Panc1 (cell line): ENCODE results near the gene PPHLN1. TPM values are rescaled to one million over a fixed set of nuclear protein-coding genes. Genes with fewer than 3 reads are reported as not detected.

ENCODE experiments used
- ATAC-seq: fragments of 200-7000 bp; cut with Tn5 transposase; 2 replicates; pipeline ENCODE4 v1.9.1; 2020; ENCODE audit warnings: mild to moderate bottlenecking, moderate library complexity
- BruUV-seq: library from RNA; stranded (reverse); fragments of 400-500 nt; replicated peaks from 2 replicates; lab custom pipeline; 2021; lab: Mats Ljungman, UMichigan
- CTCF ChIA-PET: fragments of 300-600 bp; sonication (Branson Sonifier 250); formaldehyde crosslinking; loops from one replicate; lab custom pipeline; 2022; ENCODE audit warnings: antibody characterized with exemption; lab: Charles Lee
- POLR2A ChIA-PET: fragments of 300-600 bp; sonication (Branson Sonifier 250); formaldehyde crosslinking; loops from one replicate; lab custom pipeline; 2022; ENCODE audit warnings: antibody characterized with exemption; lab: Charles Lee
- DNase-seq: peaks from one replicate; pipeline ENCODE4 v3.0.0-alpha.2; 2010; ENCODE audit warnings: low read depth, low spot score
- H3K27ac ChIP-seq: 2 replicates; pipeline ENCODE4 v1.5.1; 2011; ENCODE audit warnings: mild to moderate bottlenecking, low read length, inconsistent platforms
- H3K27me3 ChIP-seq: fragments of 200-500 bp; sonication (Bioruptor generic); 2 replicates; pipeline ENCODE4 v1.6.0; 2014; ENCODE audit warnings: low read length, inconsistent platforms; ENCODE audit not compliant: control insufficient read depth, insufficient read depth
- H3K36me3 ChIP-seq: fragments of 200-500 bp; sonication (Bioruptor generic); 2 replicates; pipeline ENCODE4 v1.5.1; 2014; ENCODE audit warnings: inconsistent platforms, mild to moderate bottlenecking, low read length, moderate library complexity; ENCODE audit not compliant: control insufficient read depth, insufficient read depth
- H3K4me1 ChIP-seq: 2 replicates; pipeline ENCODE4 v1.5.1; 2011; ENCODE audit warnings: inconsistent platforms, mild to moderate bottlenecking, low read length, moderate library complexity; ENCODE audit not compliant: control insufficient read depth, insufficient read depth
- H3K4me3 ChIP-seq, 2 experiments: 2 replicates each; pipeline ENCODE4 v1.5.1; 2011 to 2012; ENCODE audit warnings: low read depth in 2 of 2, low read length in 2 of 2, mild to moderate bottlenecking in 2 of 2, inconsistent platforms in 1 of 2, moderate library complexity in 1 of 2
- H3K9me3 ChIP-seq: fragments of 200-500 bp; sonication (Bioruptor generic); 2 replicates; pipeline ENCODE4 v1.5.1; 2014; ENCODE audit warnings: low read depth, mild to moderate bottlenecking, inconsistent platforms, low read length, moderate library complexity; ENCODE audit not compliant: control insufficient read depth, insufficient read depth
- POLR2AphosphoS5 ChIP-seq: IDR thresholded peaks from 2 replicates; pipeline ENCODE4 v1.6.1; 2012; ENCODE audit warnings: mild to moderate bottlenecking, low read depth, low read length, moderate library complexity
- SIN3A ChIP-seq: IDR thresholded peaks from 2 replicates; pipeline ENCODE4 v1.6.1; 2012; ENCODE audit warnings: low read depth, mild to moderate bottlenecking, low read length, moderate library complexity, borderline replicate concordance; ENCODE audit not compliant: insufficient read depth
- TCF7L2 ChIP-seq: IDR thresholded peaks from 2 replicates; pipeline ENCODE4 v1.6.1; 2011; ENCODE audit warnings: mild to moderate bottlenecking, low read depth, low read length, inconsistent platforms
- in situ Hi-C: cut with HindIII; loops from 2 replicates; pipeline ENCODE4 v1.10.0; 2016; ENCODE audit warnings: low sequenced_read_pairs, low pct_unique_long_range_greater_than_20kb
- intact Hi-C: fragments of 100-400 bp; cut with micrococcal nuclease; formaldehyde crosslinking; loops from one replicate; pipeline ENCODE4 v1.10.0; 2022; ENCODE audit not compliant: unreplicated experiment
- microRNA-seq: library from miRNA; unstranded; fragments of <30 nt; microRNA quantifications from one replicate; pipeline ENCODE4 v1.1.0, GENCODE V29; 2020; ENCODE audit not compliant: unreplicated experiment
- total RNA-seq: library from RNA; stranded (reverse); gene quantifications from one replicate; pipeline ENCODE4 v1.2.1, GENCODE V29; 2021; ENCODE audit not compliant: unreplicated experiment
- TF ChIP-seq, protein P1 (sequence below), 2 experiments: IDR thresholded peaks; 2 replicates each; pipeline ENCODE4 v1.6.1; 2011 to 2012; ENCODE audit warnings: low read depth in 2 of 2, control low read depth in 1 of 2, low read length in 1 of 2, mild to moderate bottlenecking in 1 of 2, moderate library complexity in 1 of 2; ENCODE audit not compliant: insufficient read depth in 1 of 2
- TF ChIP-seq, protein P2 (sequence below): fragments of 450-650 bp; IDR thresholded peaks from 2 replicates; pipeline ENCODE4 v1.5.1; 2017; ENCODE audit warnings: mild to moderate bottlenecking

PPHLN1 gene
- total RNA-seq, 1 experiment from 2014 or later, result 56.5 TPM

DNA sequence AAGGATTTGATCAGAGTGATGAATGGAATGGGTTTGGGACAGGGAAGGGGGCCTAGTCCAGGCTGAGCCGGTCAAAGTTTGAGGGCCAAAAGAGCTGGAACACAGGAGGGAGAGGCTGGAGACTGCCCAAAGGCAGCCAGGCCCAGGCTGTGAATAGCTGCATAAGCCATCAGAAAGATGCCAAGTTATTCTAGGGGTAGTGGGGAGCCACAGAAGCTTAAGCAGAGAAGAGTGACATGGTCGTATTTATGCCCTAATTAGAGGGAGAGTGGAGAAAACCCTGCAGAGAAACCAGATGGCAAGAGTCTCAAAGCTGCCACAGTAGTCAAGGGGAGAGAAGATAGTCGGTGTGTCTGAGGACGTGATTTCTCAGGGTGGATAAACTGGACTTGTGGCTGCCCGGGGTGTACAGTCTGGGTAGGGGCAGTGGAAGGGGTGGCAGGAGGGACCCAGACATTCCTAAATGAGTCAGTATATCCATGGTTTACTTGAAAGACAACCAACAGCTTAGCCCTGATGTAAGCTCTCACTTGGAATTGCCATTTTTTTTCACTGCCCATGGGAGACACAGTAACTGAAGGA, 164.4 kb downstream of the PPHLN1 start:
- DNase-seq (no peak), ATAC-seq (no peak)
- in situ Hi-C loops, result no loop called here
- Histone ChIP-seq H3K9me3 (no peaks in the 10 kb centered on the region), H3K36me3 (no peaks in the 10 kb centered on the region), H3K27me3 (peaks cover 5% of the 10 kb centered on the region; the same call in 1 of the 2 replicates), H3K4me1 (no peaks in the 10 kb centered on the region), H3K4me3 (no peak overlapping the region), H3K27ac (no peak overlapping the region)
- CTCF ChIA-PET, result no interaction called here
- BruUV-seq, result no TSS peak
- TF ChIP-seq, protein P1, sequence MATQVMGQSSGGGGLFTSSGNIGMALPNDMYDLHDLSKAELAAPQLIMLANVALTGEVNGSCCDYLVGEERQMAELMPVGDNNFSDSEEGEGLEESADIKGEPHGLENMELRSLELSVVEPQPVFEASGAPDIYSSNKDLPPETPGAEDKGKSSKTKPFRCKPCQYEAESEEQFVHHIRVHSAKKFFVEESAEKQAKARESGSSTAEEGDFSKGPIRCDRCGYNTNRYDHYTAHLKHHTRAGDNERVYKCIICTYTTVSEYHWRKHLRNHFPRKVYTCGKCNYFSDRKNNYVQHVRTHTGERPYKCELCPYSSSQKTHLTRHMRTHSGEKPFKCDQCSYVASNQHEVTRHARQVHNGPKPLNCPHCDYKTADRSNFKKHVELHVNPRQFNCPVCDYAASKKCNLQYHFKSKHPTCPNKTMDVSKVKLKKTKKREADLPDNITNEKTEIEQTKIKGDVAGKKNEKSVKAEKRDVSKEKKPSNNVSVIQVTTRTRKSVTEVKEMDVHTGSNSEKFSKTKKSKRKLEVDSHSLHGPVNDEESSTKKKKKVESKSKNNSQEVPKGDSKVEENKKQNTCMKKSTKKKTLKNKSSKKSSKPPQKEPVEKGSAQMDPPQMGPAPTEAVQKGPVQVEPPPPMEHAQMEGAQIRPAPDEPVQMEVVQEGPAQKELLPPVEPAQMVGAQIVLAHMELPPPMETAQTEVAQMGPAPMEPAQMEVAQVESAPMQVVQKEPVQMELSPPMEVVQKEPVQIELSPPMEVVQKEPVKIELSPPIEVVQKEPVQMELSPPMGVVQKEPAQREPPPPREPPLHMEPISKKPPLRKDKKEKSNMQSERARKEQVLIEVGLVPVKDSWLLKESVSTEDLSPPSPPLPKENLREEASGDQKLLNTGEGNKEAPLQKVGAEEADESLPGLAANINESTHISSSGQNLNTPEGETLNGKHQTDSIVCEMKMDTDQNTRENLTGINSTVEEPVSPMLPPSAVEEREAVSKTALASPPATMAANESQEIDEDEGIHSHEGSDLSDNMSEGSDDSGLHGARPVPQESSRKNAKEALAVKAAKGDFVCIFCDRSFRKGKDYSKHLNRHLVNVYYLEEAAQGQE (IDR thresholded peaks at IDR 0.05; ENCODE audit: insufficient read depth in 1 of 2, low read depth in 2 of 2, low read length in 1 of 2), result no peak
- TF ChIP-seq SIN3A, result no peak
- TF ChIP-seq, protein P2, sequence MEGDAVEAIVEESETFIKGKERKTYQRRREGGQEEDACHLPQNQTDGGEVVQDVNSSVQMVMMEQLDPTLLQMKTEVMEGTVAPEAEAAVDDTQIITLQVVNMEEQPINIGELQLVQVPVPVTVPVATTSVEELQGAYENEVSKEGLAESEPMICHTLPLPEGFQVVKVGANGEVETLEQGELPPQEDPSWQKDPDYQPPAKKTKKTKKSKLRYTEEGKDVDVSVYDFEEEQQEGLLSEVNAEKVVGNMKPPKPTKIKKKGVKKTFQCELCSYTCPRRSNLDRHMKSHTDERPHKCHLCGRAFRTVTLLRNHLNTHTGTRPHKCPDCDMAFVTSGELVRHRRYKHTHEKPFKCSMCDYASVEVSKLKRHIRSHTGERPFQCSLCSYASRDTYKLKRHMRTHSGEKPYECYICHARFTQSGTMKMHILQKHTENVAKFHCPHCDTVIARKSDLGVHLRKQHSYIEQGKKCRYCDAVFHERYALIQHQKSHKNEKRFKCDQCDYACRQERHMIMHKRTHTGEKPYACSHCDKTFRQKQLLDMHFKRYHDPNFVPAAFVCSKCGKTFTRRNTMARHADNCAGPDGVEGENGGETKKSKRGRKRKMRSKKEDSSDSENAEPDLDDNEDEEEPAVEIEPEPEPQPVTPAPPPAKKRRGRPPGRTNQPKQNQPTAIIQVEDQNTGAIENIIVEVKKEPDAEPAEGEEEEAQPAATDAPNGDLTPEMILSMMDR, result no peak
- TF ChIP-seq TCF7L2, result no peak
- TF ChIP-seq POLR2AphosphoS5, result no peak
- POLR2A ChIA-PET, result interaction anchor here (0.6 kb wide), 2 partner anchors 186 to 373 kb away, joined by 3 to 4 read pairs; no protein-coding TSS in a partner anchor
- intact Hi-C loops, result no loop called here

Small RNA genes lying within 50 kb of the gene (microRNA-seq; reads per million reads assigned to microRNA genes)
- gene MIR7851, result not detected

Other genes starting within 250 kb of the PPHLN1 start
- 17.4 TPM for gene GXYLT1, start 181.3 kb upstream of the PPHLN1 start, total RNA-seq
- gene YAF2, start 87.9 kb upstream of the PPHLN1 start, total RNA-seq, result 27.6 TPM
- 68.8 TPM for gene ZCRB1, start 73 bp upstream of the PPHLN1 start, total RNA-seq